NCI-H345 treated with DMSO at 0.1 percent for 48 hours (cell line): Measurements from ENCODE around the gene NFYC.
"Not testable (repeated sequence)": the region's sequence is repeated elsewhere in the genome, so short reads cannot be mapped to it uniquely, and the experiment has no call there.

Source experiments
- DNase-seq: peaks from one replicate; lab custom pipeline; 2025; ENCODE audit not compliant: unreplicated experiment; lab: John Stamatoyannopoulos, UW

The NFYC gene

DNA sequence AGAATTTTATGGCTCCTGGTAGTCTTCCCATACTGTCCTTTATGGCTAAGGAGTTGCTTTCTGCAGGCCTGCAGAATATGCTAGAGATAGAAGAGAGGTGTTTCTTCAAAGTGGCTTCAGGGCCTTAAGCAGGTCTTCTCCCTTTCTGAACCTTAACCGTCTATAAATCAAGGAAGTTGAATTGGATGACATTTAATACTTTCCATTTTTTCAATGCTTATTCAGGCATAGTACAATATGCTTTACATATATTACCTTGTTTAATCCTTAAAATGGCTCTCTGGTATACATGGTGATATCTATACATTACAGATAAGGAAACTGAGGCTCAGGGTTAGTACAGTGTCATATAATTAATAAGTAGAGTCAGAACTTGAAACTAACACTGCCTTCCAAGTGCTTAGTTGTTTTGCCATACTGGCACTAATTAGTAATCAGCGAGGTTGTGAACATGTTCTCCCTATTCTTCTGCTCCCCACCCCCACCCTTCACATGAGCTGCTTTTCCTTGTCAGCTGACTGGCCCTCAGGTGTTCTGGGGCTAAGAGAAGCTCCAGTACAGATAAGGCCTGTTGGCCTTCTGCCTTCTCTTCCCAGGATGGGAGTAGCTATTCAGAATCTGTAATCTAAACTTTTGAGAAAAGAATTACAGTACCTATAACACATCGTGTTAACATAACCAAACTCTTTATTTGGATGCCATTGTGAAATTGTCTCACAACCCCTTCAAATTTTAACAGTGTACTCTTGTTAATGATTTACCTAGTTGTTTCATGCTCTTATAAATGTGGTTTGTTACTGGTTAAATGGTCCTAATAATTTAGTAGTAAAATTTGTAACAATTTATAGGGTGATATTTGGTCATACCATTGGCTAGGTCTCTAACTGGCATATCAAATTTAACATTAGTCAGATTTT is 13.6 kb downstream of the NFYC start:
- DNase-seq = no peak

DNA sequence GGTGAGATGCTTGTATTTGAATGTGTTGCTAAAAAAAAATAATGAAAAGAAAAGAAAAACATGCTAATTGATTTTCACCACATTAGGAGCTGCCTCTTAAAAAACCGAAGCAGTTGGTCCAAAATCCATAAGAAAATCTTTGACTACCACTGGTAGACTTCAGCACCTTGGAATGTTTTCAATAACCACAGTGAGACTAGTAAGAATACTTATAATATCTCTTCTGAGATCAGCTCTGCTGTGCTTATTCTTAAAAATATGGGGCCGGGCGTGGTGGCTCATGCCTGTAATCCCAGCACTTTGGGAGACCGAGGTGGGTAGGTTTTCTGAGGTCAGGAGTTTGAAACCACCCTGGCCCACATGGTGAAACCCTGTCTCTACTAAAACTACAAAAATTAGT is 15.1 kb downstream of the NFYC start:
- DNase-seq = no peak

GRCh38 chr1:40708750-40709099 is 17.2 kb downstream of the NFYC start:
- DNase-seq = no peak

GRCh38 chr1:40709100-40709801 is 17.7 kb downstream of the NFYC start:
- DNase-seq = no peak

DNA sequence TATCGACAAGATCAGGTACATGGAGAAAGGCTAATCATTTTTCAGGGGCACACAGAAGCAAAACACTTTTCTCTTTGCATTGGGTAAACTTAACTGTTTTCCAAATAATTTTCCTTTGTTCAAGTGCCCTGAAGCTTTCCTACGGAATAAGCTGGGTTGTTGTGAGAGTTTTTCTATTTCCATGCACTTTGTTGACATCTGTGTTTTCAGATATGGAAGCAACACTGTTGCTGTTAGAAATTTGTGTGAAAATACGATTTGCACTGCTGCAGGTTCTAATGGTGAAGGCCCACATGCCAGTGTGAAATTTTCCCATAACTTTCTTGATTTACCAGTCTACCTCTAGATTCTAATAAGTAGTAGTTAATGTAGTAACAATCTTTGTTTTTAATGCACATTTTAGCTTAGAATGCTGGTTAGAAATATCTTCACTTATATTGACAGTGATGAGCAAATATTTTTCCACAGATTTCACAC is 18.3 kb downstream of the NFYC start:
- no peak for DNase-seq

DNA sequence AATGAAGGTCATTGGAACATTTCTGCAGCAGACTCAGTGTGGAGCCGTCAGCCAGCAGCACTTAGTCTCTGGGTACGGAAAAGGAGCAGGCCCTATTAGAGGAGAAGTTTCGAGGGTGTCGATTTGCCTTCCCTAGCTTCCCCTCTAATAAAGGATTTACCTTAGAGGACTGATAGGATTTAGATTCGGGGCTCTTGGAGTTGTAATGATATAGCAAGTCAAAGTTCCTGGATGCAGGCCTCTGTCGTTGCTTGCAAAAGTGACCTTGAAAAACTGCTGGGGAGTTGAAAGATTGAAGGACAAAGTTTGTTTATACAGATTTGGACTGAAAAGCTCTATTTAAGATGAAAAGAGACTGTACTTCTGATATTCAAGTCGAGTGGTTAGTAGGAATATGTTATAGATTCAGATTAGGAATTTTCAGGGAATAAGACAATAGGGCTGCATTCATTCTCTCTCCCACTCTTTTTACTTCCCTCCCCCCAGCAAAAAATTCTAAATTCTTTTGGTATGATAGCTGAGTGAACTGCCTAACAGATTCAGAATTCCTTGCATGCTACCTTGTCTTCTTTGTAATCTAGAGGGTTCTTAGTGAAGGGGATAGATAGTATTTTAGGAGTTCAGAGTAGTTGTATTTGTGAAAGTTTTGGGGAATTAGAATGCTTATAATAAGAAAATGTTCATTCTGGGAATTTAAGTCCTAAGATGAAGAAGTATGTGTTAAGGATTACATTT is 19.2 kb downstream of the NFYC start:
- no peak for DNase-seq

- no peak for DNase-seq
Measured at GRCh38 chr1:40711465-40712404, 20.2 kb downstream of the NFYC start.

GRCh38 chr1:40712405-40712944 is 21.0 kb downstream of the NFYC start:
- peak; percentile 21 for DNase-seq

- no peak for DNase-seq
Measured at GRCh38 chr1:40712997-40713396, 21.5 kb downstream of the NFYC start.

GRCh38 chr1:40715491-40716059 is 24.1 kb downstream of the NFYC start:
- no peak for DNase-seq

GRCh38 chr1:40717065-40717464 is 25.6 kb downstream of the NFYC start:
- no peak for DNase-seq

DNA sequence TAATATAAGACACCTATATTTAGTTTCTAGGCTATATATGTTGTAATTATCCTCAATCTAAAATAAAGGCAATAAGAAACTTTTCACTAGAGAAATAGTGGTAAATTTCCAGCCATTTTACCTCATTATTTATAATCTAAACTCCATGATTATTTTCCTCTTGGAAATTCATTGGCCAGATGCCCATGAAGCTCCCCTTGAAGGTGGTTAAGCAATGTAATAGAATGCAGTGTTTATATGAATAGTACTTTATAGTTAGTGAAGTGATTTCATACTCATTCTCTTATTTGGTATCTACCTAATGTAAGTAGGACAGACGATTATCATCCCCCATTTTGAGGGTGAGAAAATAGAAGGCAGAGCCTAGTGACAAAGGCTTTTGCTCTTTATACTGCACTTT is 26.5 kb downstream of the NFYC start:
- DNase-seq = no peak

GRCh38 chr1:40720493-40720892 is 29.0 kb downstream of the NFYC start:
- no peak for DNase-seq

GRCh38 chr1:40722622-40723021 is 31.1 kb downstream of the NFYC start:
- no peak for DNase-seq

DNA sequence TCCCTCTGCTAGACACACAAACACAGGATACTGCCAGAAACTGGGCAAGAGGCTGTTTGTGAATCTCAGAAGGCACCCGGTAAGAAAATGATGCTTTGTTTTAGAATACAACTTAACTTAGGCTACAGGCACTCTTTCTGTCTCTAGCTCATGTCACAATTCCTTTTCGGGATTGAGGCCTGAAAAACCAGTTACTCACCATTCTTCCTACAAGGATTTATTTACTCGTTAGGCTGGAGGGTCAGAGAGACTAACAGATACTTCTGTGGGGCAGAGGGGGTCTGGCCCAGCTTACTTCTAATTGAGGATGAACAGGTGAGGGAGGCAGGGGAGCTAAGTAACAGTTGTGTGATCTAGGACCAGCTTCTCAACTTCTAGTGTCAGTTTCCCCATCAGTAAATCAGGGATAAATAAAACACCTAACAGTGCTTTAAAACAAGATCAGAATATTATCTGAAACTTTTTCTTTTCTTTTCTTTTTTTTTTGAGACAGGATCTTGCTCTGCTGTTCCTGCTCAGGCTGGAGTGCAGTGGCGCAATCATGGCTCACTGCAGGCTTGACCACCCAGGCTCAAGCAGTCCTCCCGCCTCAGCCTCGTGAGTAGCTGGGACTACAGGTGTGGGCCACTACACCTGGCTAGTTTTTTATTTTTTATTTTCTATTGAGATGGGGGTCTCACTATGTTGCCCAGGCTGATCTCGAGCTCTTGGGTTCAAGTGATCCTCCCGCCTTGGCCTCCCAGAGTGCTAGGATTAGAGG is 31.9 kb downstream of the NFYC start:
- DNase-seq = no peak

GRCh38 chr1:40727662-40728061 is 36.2 kb downstream of the NFYC start:
- not testable (repeated sequence) for DNase-seq

- DNase-seq = not testable (repeated sequence)
Measured at GRCh38 chr1:40729316-40729862, 37.9 kb downstream of the NFYC start.

- DNase-seq = no peak
Measured at GRCh38 chr1:40732756-40733301, 41.3 kb downstream of the NFYC start.
